ENCODE measurements around the gene CLIC3. TPM values are rescaled to one million over a fixed set of nuclear protein-coding genes. Genes with fewer than 3 reads are reported as not detected.

CLIC3 gene
- total RNA-seq, 4 donors from 2014 or later: 0.36 TPM; not detected in 3

GRCh38 chr9:137021979-137022661 is 25.8 kb upstream of the CLIC3 start:
- Histone ChIP-seq H3K36me3 (peaks cover 0 to 12% of the 10 kb centered on the region in 2 donors), H3K27ac (no peak overlapping the region), H3K4me1 (peaks cover 6 to 8% of the 10 kb centered on the region in 2 donors), H3K27me3 (no peaks in the 10 kb centered on the region), H3K4me3 (no peak overlapping the region), H3K9me3 (no peaks in the 10 kb centered on the region)
- intact Hi-C loops (cut with DNase I; ENCODE audit: low total_unique reads) (no loop called here), in situ Hi-C loops (cut with MboI; ENCODE audit: low sequenced_read_pairs in 4 of 4) (no loop called here)
- ATAC-seq (peak in 1 of 2 donors; percentile 24), DNase-seq (peak in 1 of 2 donors; percentile 39)
- TF ChIP-seq POLR2A (IDR thresholded peaks at IDR 0.05): no peak
- no peak for TF ChIP-seq CTCF (IDR thresholded peaks at IDR 0.05 in 4 of 5, conservative IDR thresholded peaks at IDR 0.05 in 1 of 5)

- no peak for DNase-seq
- intact Hi-C loops (cut with DNase I; ENCODE audit: low total_unique reads): no loop called here
- ATAC-seq: no peak
Measured at GRCh38 chr9:137021568-137021978, 25.2 kb upstream of the CLIC3 start.

GRCh38 chr9:137020771-137021567 is 24.6 kb upstream of the CLIC3 start:
- Histone ChIP-seq H3K27me3 (no peaks in the 10 kb centered on the region), H3K4me1 (no peaks in the 10 kb centered on the region), H3K4me3 (no peak overlapping the region), H3K27ac (no peak overlapping the region), H3K9me3 (no peaks in the 10 kb centered on the region), H3K36me3 (peaks cover 0 to 22% of the 10 kb centered on the region in 2 donors)
- in situ Hi-C loops (cut with MboI; ENCODE audit: low sequenced_read_pairs in 4 of 4) (no loop called here), intact Hi-C loops (cut with DNase I; ENCODE audit: low total_unique reads) (no loop called here)
- DNase-seq (no peak), ATAC-seq (no peak)
- TF ChIP-seq POLR2A (IDR thresholded peaks at IDR 0.05): no peak

More at GRCh38 chr9:137021568-137021978, 25.2 kb upstream of the CLIC3 start:
- TF ChIP-seq CTCF (IDR thresholded peaks at IDR 0.05 in 4 of 5, conservative IDR thresholded peaks at IDR 0.05 in 1 of 5) (no peak), POLR2A (IDR thresholded peaks at IDR 0.05) (no peak)
- H3K9me3 ChIP-seq: no peaks in the 10 kb centered on the region
- peaks cover 0 to 18% of the 10 kb centered on the region in 2 donors for H3K36me3 ChIP-seq
- peaks cover under 1 to 3% of the 10 kb centered on the region in 2 donors for H3K4me1 ChIP-seq
- in situ Hi-C loops (cut with MboI; ENCODE audit: low sequenced_read_pairs in 4 of 4): no loop called here
- no peak overlapping the region for H3K4me3 ChIP-seq
- H3K27me3 ChIP-seq: no peaks in the 10 kb centered on the region
- H3K27ac ChIP-seq: no peak overlapping the region

- Histone ChIP-seq H3K27ac (no peak overlapping the region), H3K36me3 (peaks cover 0 to 31% of the 10 kb centered on the region in 2 donors), H3K4me3 (no peak overlapping the region), H3K9me3 (no peaks in the 10 kb centered on the region), H3K4me1 (no peaks in the 10 kb centered on the region), H3K27me3 (no peaks in the 10 kb centered on the region)
- in situ Hi-C loops (cut with MboI; ENCODE audit: low sequenced_read_pairs in 4 of 4): no loop called here
- intact Hi-C loops (cut with DNase I; ENCODE audit: low total_unique reads): no loop called here
- ATAC-seq: no peak
- TF ChIP-seq CTCF (IDR thresholded peaks at IDR 0.05 in 4 of 5, conservative IDR thresholded peaks at IDR 0.05 in 1 of 5) (no peak), POLR2A (IDR thresholded peaks at IDR 0.05) (no peak)
- no peak for DNase-seq
Measured at GRCh38 chr9:137019891-137020683, 23.7 kb upstream of the CLIC3 start.
